Ectodermal cell (in vitro differentiated cells): ENCODE data around the gene KIF26A.
"Not testable (repeated sequence)": the region's sequence is repeated elsewhere in the genome, so short reads cannot be mapped to it uniquely, and the experiment has no call there.

Source experiments
- H3K27ac ChIP-seq: 2 replicates; pipeline ENCODE4 v1.7.0; 2013; ENCODE audit warnings: mild to moderate bottlenecking, low read depth, low read length; ENCODE audit not compliant: insufficient read depth, poor library complexity, severe bottlenecking
- H3K27me3 ChIP-seq: 2 replicates; pipeline ENCODE4 v1.7.0; 2013; ENCODE audit warnings: mild to moderate bottlenecking, low read length; ENCODE audit not compliant: insufficient read depth, control insufficient read depth, poor library complexity, severe bottlenecking
- H3K36me3 ChIP-seq: one replicate; pipeline ENCODE4 v1.7.0; 2013; ENCODE audit warnings: low read length; ENCODE audit not compliant: control insufficient read depth, insufficient read depth
- H3K4me1 ChIP-seq: one replicate; pipeline ENCODE4 v1.7.0; 2013; ENCODE audit warnings: low read length; ENCODE audit not compliant: control insufficient read depth, insufficient read depth
- H3K4me3 ChIP-seq: 2 replicates; pipeline ENCODE4 v1.7.0; 2013; ENCODE audit warnings: low read depth, low read length, control low read depth; ENCODE audit not compliant: insufficient read depth
- H3K9me3 ChIP-seq: 2 replicates; pipeline ENCODE4 v1.7.0; 2013; ENCODE audit warnings: mild to moderate bottlenecking, low read length, moderate library complexity; ENCODE audit not compliant: control insufficient read depth
- WGBS, 2 experiments: methylation state at CpG; one replicate each; pipeline ENCODE4 v1.1.7; 2013; ENCODE audit warnings: missing lambda C conversion rate in 2 of 2; 5-methylcytosine and 5-hydroxymethylcytosine counted together

The KIF26A gene

DNA sequence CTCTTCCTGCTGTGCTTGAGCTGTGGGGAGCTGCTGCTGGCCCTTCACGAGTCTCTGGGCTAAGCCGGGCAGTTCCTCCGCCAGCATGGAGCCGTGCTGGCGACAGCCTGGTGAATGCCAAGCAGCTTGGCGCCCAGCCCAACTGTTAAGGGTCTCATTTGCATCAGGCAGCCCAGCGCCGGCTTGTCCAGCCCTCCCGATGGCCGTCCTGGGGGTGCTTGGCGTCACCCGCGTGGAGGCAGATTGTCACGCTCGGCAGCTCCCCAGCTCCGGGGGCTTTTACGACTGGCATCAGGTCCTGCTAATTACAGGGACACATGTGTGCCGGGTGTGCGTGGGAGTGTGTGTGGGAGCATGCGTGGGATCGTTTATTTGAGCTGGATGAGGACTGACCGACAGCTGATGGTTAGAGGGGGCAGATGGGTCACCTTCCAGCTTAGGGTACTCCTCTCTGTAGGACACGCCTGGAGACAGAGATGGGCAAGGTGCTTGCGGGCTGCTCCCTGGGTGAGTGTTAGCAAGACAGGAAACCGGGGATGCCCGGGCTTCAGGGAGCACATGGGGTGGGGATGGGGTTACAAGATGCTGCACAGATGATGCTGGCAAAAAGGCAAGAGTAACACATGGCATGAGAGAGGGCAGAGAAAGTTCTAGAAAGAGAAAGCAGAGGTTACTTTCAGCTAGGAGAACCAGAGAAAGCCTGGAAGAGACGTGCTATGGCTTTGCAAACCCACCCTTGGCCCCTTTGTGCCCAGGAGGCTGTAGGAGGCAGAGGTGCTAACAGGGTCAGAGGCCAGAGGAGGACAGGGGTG is 64.1 kb downstream of the KIF26A start:
- Histone ChIP-seq H3K4me1 (peaks cover 10% of the 10 kb centered on the region), H3K27me3 (no peaks in the 10 kb centered on the region), H3K36me3 (no peaks in the 10 kb centered on the region), H3K27ac (no peak overlapping the region), H3K9me3 (no peaks in the 10 kb centered on the region), H3K4me3 (no peak overlapping the region)
- 90 to 91% methylated on average over 27 of the region's 27 CpGs for WGBS, 2 experiments

DNA sequence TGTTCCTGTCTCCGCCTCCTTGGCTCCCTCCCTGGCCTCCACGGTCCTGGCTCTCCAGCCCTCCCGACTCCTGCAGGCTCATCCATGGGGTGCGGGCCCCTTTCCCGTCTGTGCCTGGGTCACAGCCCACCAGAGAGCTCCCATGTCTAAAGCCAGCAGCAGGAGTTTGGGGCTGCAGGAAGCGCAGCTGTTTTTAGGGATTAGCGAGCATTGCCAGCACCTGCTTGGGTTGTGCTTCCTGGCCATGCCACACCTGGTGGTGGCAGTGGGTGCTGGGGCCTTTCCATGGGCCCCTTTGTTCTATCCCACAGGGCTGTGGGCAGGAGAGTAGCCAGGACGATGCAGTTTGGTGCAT is 64.7 kb downstream of the KIF26A start:
- H3K36me3 ChIP-seq = no peaks in the 10 kb centered on the region
- no peak overlapping the region for H3K27ac ChIP-seq
- 84 to 87% methylated on average over 8 of the region's 8 CpGs for WGBS, 2 experiments
- no peak overlapping the region for H3K4me3 ChIP-seq
- no peaks in the 10 kb centered on the region for H3K9me3 ChIP-seq
- peaks cover 10% of the 10 kb centered on the region for H3K4me1 ChIP-seq
- H3K27me3 ChIP-seq = no peaks in the 10 kb centered on the region

GRCh38 chr14:104204660-104205149 is 66.3 kb downstream of the KIF26A start:
- no peak overlapping the region for H3K27ac ChIP-seq
- no peak overlapping the region for H3K4me3 ChIP-seq
- peaks cover 10% of the 10 kb centered on the region for H3K4me1 ChIP-seq
- no peaks in the 10 kb centered on the region for H3K27me3 ChIP-seq
- no peaks in the 10 kb centered on the region for H3K36me3 ChIP-seq
- H3K9me3 ChIP-seq = no peaks in the 10 kb centered on the region
- WGBS, 2 experiments = 88 to 93% methylated on average over 2 of the region's 2 CpGs

- Histone ChIP-seq H3K27ac (no peak overlapping the region), H3K4me3 (no peak overlapping the region), H3K4me1 (peaks cover 10% of the 10 kb centered on the region), H3K9me3 (no peaks in the 10 kb centered on the region), H3K27me3 (no peaks in the 10 kb centered on the region), H3K36me3 (no peaks in the 10 kb centered on the region)
- 89 to 91% methylated on average over 6 of the region's 6 CpGs for WGBS, 2 experiments
Measured at GRCh38 chr14:104205781-104206180, 67.4 kb downstream of the KIF26A start.

GRCh38 chr14:104206281-104206904 is 68.0 kb downstream of the KIF26A start:
- WGBS, 2 experiments = 33 to 39% methylated on average over 15 of the region's 15 CpGs
- Histone ChIP-seq H3K27ac (no peak overlapping the region), H3K4me3 (no peak overlapping the region), H3K36me3 (no peaks in the 10 kb centered on the region), H3K27me3 (no peaks in the 10 kb centered on the region), H3K9me3 (no peaks in the 10 kb centered on the region), H3K4me1 (peaks cover 10% of the 10 kb centered on the region)

DNA sequence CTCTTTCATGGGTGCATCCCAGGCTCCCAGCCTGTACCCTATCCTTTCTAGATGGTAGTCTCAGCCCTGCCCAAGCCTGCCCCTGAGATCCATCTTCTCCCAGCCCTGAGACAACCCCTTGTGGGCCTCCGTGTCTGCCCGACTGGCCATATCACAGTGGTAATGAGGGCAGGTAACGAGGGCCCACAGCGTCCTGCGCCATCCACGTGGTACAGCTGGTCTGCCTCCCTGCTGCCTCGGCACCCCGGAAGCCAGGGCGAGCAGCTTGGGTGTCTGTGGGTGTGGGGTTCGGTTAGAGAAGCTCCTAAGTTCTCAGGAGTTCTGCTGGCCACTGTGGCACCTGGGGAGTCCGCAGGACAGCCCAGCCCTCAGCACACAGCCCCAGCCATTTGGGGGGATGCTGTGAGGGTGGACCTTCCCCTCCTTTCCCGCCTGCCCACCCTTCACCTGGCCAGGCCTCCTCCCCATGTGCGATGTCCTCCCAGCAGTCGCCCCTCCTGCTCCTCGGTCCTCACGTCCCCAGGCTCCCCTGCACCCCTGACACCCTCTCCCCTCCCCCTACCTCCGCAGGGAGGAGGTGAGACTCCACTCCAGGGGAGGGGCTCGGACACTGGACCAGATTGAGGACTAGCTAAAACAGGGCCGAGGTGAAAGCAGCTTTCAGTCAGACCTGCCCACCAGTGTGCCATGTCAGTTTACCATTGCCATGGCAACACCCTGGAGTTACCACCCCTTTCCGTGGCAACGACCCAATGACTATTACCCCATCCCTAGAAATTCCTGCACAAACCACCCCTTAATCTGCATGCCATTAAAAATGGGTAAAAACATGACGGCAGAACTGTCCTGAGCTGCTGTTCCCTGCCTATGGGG is 69.0 kb downstream of the KIF26A start:
- H3K27ac ChIP-seq = no peak overlapping the region
- 90 to 92% methylated on average over 22 of the region's 22 CpGs for WGBS, 2 experiments
- no peaks in the 10 kb centered on the region for H3K9me3 ChIP-seq
- no peaks in the 10 kb centered on the region for H3K27me3 ChIP-seq
- H3K36me3 ChIP-seq = no peaks in the 10 kb centered on the region
- no peak overlapping the region for H3K4me3 ChIP-seq
- H3K4me1 ChIP-seq = peaks cover 10% of the 10 kb centered on the region

GRCh38 chr14:104208015-104208295 is 69.6 kb downstream of the KIF26A start:
- peaks cover 10% of the 10 kb centered on the region for H3K4me1 ChIP-seq
- H3K4me3 ChIP-seq, H3K9me3 ChIP-seq, H3K27ac ChIP-seq, H3K27me3 ChIP-seq, H3K36me3 ChIP-seq: not testable (repeated sequence)
- WGBS, 2 experiments = 95% methylated on average over 13 of the region's 13 CpGs

GRCh38 chr14:104208331-104208730 is 69.9 kb downstream of the KIF26A start:
- not testable (repeated sequence) for H3K27me3 ChIP-seq, H3K36me3 ChIP-seq, H3K9me3 ChIP-seq, H3K4me3 ChIP-seq, H3K27ac ChIP-seq
- WGBS, 2 experiments = 94 to 95% methylated on average over 21 of the region's 21 CpGs
- H3K4me1 ChIP-seq = peaks cover 10% of the 10 kb centered on the region

GRCh38 chr14:104209071-104209470 is 70.7 kb downstream of the KIF26A start:
- H3K4me3 ChIP-seq, H3K27me3 ChIP-seq, H3K9me3 ChIP-seq, H3K36me3 ChIP-seq, H3K27ac ChIP-seq: not testable (repeated sequence)
- peaks cover 10% of the 10 kb centered on the region for H3K4me1 ChIP-seq
- 93 to 94% methylated on average over 15 of the region's 15 CpGs for WGBS, 2 experiments
